Parathyroid adenoma (tissue), 2 donors: Measurements from ENCODE around the gene GPR4.

Experiments used
- H2AFZ ChIP-seq: fragments of 300-600 bp; sonication (generic); one replicate; pipeline ENCODE4 v1.7.0; 2017; ENCODE audit warnings: antibody characterized with exemption, mild to moderate bottlenecking
- H3K27ac ChIP-seq: fragments of 300-600 bp; sonication (generic); one replicate; pipeline ENCODE4 v1.7.0; 2017
- H3K27me3 ChIP-seq: fragments of 300-600 bp; sonication (generic); one replicate; pipeline ENCODE4 v1.7.0; 2017; ENCODE audit warnings: low read length; ENCODE audit not compliant: control insufficient read depth, insufficient read depth
- H3K36me3 ChIP-seq: fragments of 300-600 bp; sonication (generic); one replicate; pipeline ENCODE4 v1.7.0; 2017; ENCODE audit warnings: low read length; ENCODE audit not compliant: control insufficient read depth, insufficient read depth
- H3K4me1 ChIP-seq: fragments of 300-600 bp; sonication (generic); one replicate; pipeline ENCODE4 v1.7.0; 2017; ENCODE audit warnings: control low read depth
- H3K4me2 ChIP-seq: fragments of 300-600 bp; sonication (generic); one replicate; pipeline ENCODE4 v1.7.0; 2017; ENCODE audit warnings: low read length
- H3K4me3 ChIP-seq: fragments of 300-600 bp; sonication (generic); one replicate; pipeline ENCODE4 v1.7.0; 2017; ENCODE audit warnings: low read depth, low read length
- H3K79me2 ChIP-seq: fragments of 300-600 bp; sonication (generic); one replicate; pipeline ENCODE4 v1.7.0; 2017; ENCODE audit warnings: control low read depth
- H3K9ac ChIP-seq: fragments of 300-600 bp; sonication (generic); one replicate; pipeline ENCODE4 v1.7.0; 2017; ENCODE audit warnings: mild to moderate bottlenecking
- H3K9me3 ChIP-seq: fragments of 300-600 bp; sonication (generic); one replicate; pipeline ENCODE4 v1.7.0; 2017; ENCODE audit warnings: low read length; ENCODE audit not compliant: control insufficient read depth
- TF ChIP-seq, protein P1 (sequence below): fragments of 300-600 bp; sonication (generic); IDR thresholded peaks from one replicate; pipeline ENCODE4 v1.7.0; 2017; ENCODE audit warnings: antibody characterized with exemption, mild to moderate bottlenecking
- donor health status: primary hyperparathyroidism.

GPR4 gene

DNA sequence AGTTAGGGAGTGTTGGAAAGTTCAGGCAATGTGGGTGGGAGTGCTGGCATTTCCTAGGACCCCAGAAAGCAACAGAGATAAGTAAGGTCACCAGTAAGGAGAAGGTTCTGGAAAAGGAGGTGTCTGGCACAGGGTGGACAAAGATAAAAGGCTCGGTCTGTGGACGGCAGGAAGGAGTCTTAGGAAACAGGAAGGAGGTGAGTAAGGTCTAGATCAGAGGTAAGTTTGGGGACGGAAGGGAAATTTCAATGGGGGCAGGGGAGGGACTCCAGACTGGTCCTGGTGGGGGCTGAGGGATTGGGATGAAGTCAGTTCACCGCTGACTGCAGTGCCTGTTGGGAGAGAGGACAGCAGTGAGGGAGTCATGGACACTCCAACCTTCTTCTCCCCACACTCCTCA, 9.6 kb downstream of the GPR4 start:
- TF ChIP-seq, protein P1, sequence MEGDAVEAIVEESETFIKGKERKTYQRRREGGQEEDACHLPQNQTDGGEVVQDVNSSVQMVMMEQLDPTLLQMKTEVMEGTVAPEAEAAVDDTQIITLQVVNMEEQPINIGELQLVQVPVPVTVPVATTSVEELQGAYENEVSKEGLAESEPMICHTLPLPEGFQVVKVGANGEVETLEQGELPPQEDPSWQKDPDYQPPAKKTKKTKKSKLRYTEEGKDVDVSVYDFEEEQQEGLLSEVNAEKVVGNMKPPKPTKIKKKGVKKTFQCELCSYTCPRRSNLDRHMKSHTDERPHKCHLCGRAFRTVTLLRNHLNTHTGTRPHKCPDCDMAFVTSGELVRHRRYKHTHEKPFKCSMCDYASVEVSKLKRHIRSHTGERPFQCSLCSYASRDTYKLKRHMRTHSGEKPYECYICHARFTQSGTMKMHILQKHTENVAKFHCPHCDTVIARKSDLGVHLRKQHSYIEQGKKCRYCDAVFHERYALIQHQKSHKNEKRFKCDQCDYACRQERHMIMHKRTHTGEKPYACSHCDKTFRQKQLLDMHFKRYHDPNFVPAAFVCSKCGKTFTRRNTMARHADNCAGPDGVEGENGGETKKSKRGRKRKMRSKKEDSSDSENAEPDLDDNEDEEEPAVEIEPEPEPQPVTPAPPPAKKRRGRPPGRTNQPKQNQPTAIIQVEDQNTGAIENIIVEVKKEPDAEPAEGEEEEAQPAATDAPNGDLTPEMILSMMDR: no peak

DNA sequence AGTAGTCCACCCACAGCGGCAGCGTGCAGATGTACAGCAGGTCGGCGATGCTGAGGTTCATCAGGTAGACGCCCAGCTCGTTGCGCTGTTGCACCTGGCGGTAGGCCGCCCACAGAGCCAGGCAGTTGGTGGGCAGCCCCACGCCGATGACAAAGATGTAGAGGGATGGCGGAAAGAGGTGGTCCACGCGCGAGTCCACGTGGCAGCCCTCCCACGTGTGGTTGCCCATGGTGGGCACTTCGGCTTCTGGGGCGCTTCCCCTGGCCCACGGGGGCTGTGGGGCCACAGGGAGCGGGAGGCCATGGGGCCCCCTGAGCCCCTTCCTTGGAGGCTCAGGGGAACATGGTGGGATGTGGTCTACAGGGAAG, 10.4 kb downstream of the GPR4 start:
- Histone ChIP-seq H3K9me3 (no peaks in the 10 kb centered on the region), H3K79me2 (no peaks in the 10 kb centered on the region), H2AFZ (no peak overlapping the region), H3K27ac (no peak overlapping the region), H3K27me3 (no peaks in the 10 kb centered on the region), H3K36me3 (no peaks in the 10 kb centered on the region), H3K9ac (no peak overlapping the region), H3K4me1 (no peaks in the 10 kb centered on the region), H3K4me2 (no peak overlapping the region), H3K4me3 (no peak overlapping the region)
- TF ChIP-seq, protein P1: no peak

More for the DNA sequence above, 9.6 kb downstream of the GPR4 start:
- H3K4me2 ChIP-seq: no peak overlapping the region
- H3K4me3 ChIP-seq: no peak overlapping the region
- H2AFZ ChIP-seq: no peak overlapping the region
- no peaks in the 10 kb centered on the region for H3K36me3 ChIP-seq
- no peaks in the 10 kb centered on the region for H3K4me1 ChIP-seq
- H3K27ac ChIP-seq: no peak overlapping the region
- no peaks in the 10 kb centered on the region for H3K79me2 ChIP-seq
- H3K9ac ChIP-seq: no peak overlapping the region
- no peaks in the 10 kb centered on the region for H3K9me3 ChIP-seq
- no peaks in the 10 kb centered on the region for H3K27me3 ChIP-seq

- Histone ChIP-seq H3K4me1 (no peaks in the 10 kb centered on the region), H3K4me3 (no peak overlapping the region), H3K27ac (no peak overlapping the region), H3K4me2 (no peak overlapping the region), H3K9me3 (no peaks in the 10 kb centered on the region), H3K79me2 (no peaks in the 10 kb centered on the region), H3K27me3 (no peaks in the 10 kb centered on the region), H3K36me3 (no peaks in the 10 kb centered on the region), H3K9ac (no peak overlapping the region), H2AFZ (peak overlapping the region; percentile 56)
- TF ChIP-seq, protein P1: peak; percentile 39
Measured at GRCh38 chr19:45591004-45591637, 10.9 kb downstream of the GPR4 start.

DNA sequence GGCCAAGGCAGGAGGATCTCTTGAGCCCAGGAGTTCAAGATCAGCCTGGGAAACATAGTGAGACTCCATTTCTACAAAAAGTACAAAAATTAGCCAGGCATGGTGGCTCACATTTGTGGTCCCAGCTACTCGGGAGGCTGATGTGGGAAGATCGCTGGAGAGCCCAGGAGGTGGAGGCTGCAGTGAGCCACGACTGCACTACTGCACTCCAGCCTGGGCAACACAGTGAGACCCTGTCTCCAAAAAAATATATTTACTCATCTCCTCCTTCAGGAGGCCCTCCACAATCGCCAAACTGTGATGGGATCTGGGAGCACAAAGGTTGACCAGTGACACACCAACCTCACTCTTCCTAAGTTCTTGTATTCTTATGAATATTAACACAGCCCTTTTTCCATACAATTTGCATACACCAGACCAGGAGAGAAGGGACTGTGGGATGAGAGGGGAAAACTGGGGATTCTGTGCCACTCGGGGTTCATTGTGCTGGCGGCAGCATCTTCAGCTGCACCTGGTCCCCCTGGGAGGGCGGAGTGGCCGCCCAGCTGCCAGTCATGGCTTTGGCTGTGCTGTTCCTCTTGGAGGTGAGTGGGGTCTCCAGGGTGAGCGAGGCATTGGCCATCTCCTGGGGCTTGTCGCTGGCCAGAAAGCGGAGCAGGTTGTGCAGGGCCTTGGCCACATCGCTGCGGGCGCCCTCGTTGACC, 11.6 kb downstream of the GPR4 start:
- H3K79me2 ChIP-seq: no peaks in the 10 kb centered on the region
- TF ChIP-seq, protein P1: no peak
- H3K9ac ChIP-seq: no peak overlapping the region
- no peaks in the 10 kb centered on the region for H3K36me3 ChIP-seq
- no peak overlapping the region for H3K27ac ChIP-seq
- no peaks in the 10 kb centered on the region for H3K4me1 ChIP-seq
- no peaks in the 10 kb centered on the region for H3K27me3 ChIP-seq
- H3K4me3 ChIP-seq: no peak overlapping the region
- no peaks in the 10 kb centered on the region for H3K9me3 ChIP-seq
- H3K4me2 ChIP-seq: no peak overlapping the region
- H2AFZ ChIP-seq: peak overlapping the region; percentile 56

GRCh38 chr19:45589768-45590167, 12.2 kb downstream of the GPR4 start:
- H3K9ac ChIP-seq: no peak overlapping the region
- H3K9me3 ChIP-seq: no peaks in the 10 kb centered on the region

More at GRCh38 chr19:45589768-45590167, 12.2 kb downstream of the GPR4 start:
- H3K4me3 ChIP-seq: no peak overlapping the region
- TF ChIP-seq, protein P1: no peak
- H3K79me2 ChIP-seq: no peaks in the 10 kb centered on the region
- H3K4me1 ChIP-seq: no peaks in the 10 kb centered on the region
- H3K36me3 ChIP-seq: no peaks in the 10 kb centered on the region
- H3K4me2 ChIP-seq: no peak overlapping the region
- no peaks in the 10 kb centered on the region for H3K27me3 ChIP-seq
- no peak overlapping the region for H3K27ac ChIP-seq
- no peak overlapping the region for H2AFZ ChIP-seq
